ENCODE measurements around the gene DGCR6. TPM values are rescaled to one million over a fixed set of nuclear protein-coding genes. Genes with fewer than 3 reads are reported as not detected.
A peak's percentile ranks its signal among the peaks of the same experiment; 100 is the strongest.
"Not testable (repeated sequence)": the region's sequence is repeated elsewhere in the genome, so short reads cannot be mapped to it uniquely, and the experiment has no call there.

The DGCR6 gene
- total and polyA plus RNA-seq, 10 of the 15 experiments (the other 5 are each of a cell fraction or from before 2014, with no cell fraction given): 0.06 to 0.54 (median 0.16) TPM; not detected in 2

GRCh38 chr22:18954303-18954989 is 48.3 kb downstream of the DGCR6 start:
- intact Hi-C loops (cut with micrococcal nuclease; ENCODE audit: unreplicated experiment); H3K4me1 ChIP-seq (ENCODE audit: control insufficient read depth, insufficient read depth, low read length); H3K27ac ChIP-seq (ENCODE audit: control insufficient read depth, insufficient read depth); H4K20me1 ChIP-seq (ENCODE audit: control insufficient read depth, insufficient read depth); BruUV-seq (replicated peaks); H3K9me3 ChIP-seq (replicated peaks; ENCODE audit: control insufficient read depth, insufficient read depth, low read length); SMC1A ChIA-PET (ENCODE audit: uncharacterized antibody, unreplicated experiment); H3K36me3 ChIP-seq (ENCODE audit: control insufficient read depth in 2 of 2, insufficient read depth in 2 of 2, low read length in 1 of 2); H3K9ac ChIP-seq (ENCODE audit: control insufficient read depth, insufficient read depth, low read length); H3K79me2 ChIP-seq (ENCODE audit: control insufficient read depth, insufficient read depth, low read length); H2AFZ ChIP-seq (ENCODE audit: control insufficient read depth, low read depth, low read length); H3K4me2 ChIP-seq (ENCODE audit: control insufficient read depth, insufficient read depth); H3K27me3 ChIP-seq (replicated peaks in 1 of 2; ENCODE audit: control insufficient read depth in 2 of 2, insufficient read depth in 2 of 2, low read length in 1 of 2); CTCF ChIA-PET; DNase-seq (ENCODE audit: low read depth, low spot score); H3K4me3 ChIP-seq; POLR2A ChIA-PET: not testable (repeated sequence)
- TF ChIP-seq RAD21 (IDR thresholded peaks at IDR 0.05; ENCODE audit: insufficient read depth, low read depth, low read length) (peak; percentile 68), SMC3 (IDR thresholded peaks at IDR 0.05; ENCODE audit: borderline replicate concordance, low read length) (peak; percentile 35; the same call in 1 of the 2 replicates), CTCF (IDR thresholded peaks at IDR 0.05 in 2 of 3, conservative IDR thresholded peaks at IDR 0.05 in 1 of 3; ENCODE audit: control insufficient read depth in 2 of 3, extremely low read depth in 1 of 3, insufficient read depth in 1 of 3, low read depth in 3 of 3, low read length in 3 of 3) (peak; percentile 67 to 89 (median 71))
- FAIRE-seq (peak; percentile 31), ATAC-seq (peak; percentile 97)
- RAD21 ChIA-PET (ENCODE audit: unreplicated experiment): interaction anchor here (0.7 kb wide), 1 partner anchor 675 kb away, joined by 3 read pairs; no protein-coding TSS in a partner anchor
- in situ Hi-C loops (cut with MboI): loop anchor here (5.0 kb wide), 1 partner anchor 1333 kb away; no protein-coding TSS in a partner anchor
- WGBS (ENCODE audit: insufficient coverage, insufficient replicate concordance, low lambda C conversion rate, missing lambda C conversion rate): 9% methylated on average over 11 of the region's 14 CpGs
